ENCODE measurements around the gene KLHL11. TPM values are rescaled to one million over a fixed set of nuclear protein-coding genes. Genes with fewer than 3 reads are reported as not detected.

The KLHL11 gene
- total RNA-seq (10 to 100 TPM in 3 of 5 donors, 1 to 10 TPM in 2; 1.8 to 26.4 (median 11.2) TPM), polyA plus RNA-seq (under 1 TPM; 0.43 to 0.87 (median 0.61) TPM)
- long read RNA-seq, donor 1, partial matches to known transcripts = 0 of 3 reads
- long read RNA-seq, donor 1, other reads (novel, unspliced or antisense) = 0 of 3 reads
- long read RNA-seq, donor 2, partial matches to known transcripts = 0 of 1 reads
- long read RNA-seq, donor 2, other reads (novel, unspliced or antisense) = 0 of 1 reads
- long read RNA-seq, donor 3, partial matches to known transcripts = 0 of 1 reads
- long read RNA-seq, donor 3, other reads (novel, unspliced or antisense) = 0 of 1 reads
- long read RNA-seq, donor 4 = 0 reads
- long read RNA-seq, donor 5, partial matches to known transcripts = 0 of 3 reads
- long read RNA-seq, donor 5, other reads (novel, unspliced or antisense) = 0 of 3 reads
- long read RNA-seq, donor 6, partial matches to known transcripts = 0 of 3 reads
- long read RNA-seq, donor 6, other reads (novel, unspliced or antisense) = 0 of 3 reads
- long read RNA-seq, donor 7, partial matches to known transcripts = 0 of 2 reads
- long read RNA-seq, donor 7, other reads (novel, unspliced or antisense) = 0 of 2 reads
- long read RNA-seq, donor 8, partial matches to known transcripts = 0 of 1 reads
- long read RNA-seq, donor 8, other reads (novel, unspliced or antisense) = 0 of 1 reads
- long read RNA-seq, donor 9, partial matches to known transcripts = 0 of 2 reads
- long read RNA-seq, donor 9, other reads (novel, unspliced or antisense) = 0 of 2 reads
- long read RNA-seq, donor 10, partial matches to known transcripts = 0 of 1 reads
- long read RNA-seq, donor 10, other reads (novel, unspliced or antisense) = 0 of 1 reads

DNA sequence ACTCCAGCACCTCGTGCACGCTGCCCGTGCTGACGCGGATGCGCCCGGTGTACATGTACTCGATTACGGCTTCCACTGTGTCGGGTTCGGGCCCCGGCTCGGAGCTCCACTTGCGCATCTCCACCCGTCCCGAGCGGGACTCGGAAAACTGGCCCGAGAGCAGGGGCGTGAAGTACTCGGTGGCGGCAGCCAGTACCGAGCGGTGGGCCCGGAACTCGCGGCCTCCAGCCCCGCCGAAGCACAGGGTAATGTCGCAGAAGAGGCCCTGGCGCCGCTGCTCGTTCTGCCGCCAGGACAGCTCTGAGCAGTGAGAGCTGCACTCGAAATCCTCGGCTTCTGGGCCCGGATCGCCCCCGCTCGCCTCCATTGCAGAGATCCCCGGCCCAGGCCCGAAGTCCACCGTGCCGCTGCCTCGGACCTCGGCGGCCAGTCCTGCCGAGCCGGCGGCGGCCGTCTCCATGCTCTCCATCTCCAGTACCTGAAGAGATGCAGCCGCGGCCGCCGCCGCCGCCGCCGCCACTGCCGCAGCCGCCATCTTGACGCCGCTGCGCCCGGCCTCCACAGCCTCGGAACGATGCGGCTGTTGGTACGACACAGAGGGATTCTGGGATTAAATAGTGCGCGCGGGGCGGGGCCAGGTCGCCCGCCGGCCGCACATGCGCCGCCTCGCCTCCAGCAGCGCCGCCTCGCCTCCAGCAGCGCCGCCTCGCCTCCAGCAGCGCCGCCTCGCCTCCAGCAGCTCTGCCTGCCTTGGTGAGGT, at the start of gene KLHL11:
Gene KLHL11 (minus strand): TSS at position 588 of the 760 bp plus-strand sequence. CDS start 53 bp downstream, at position 535.
- peak within 1 kb of the TSS; percentile 77 to 96 (median 82) for H3K4me3 ChIP-seq
- WGBS, 5 donors = 0 to 1% (median 0%) methylated on average over 16 to 89 of the region's 90 CpGs
- H3K36me3 ChIP-seq = peaks cover 3 to 37% (median 34%) of the 10 kb centered on the region in 4 donors
- TF ChIP-seq POLR2A (IDR thresholded peaks at IDR 0.05) = no peak
- peak; percentile 90 to 98 (median 94) for TF ChIP-seq POLR2AphosphoS5 (IDR thresholded peaks at IDR 0.05)
- H3K27ac ChIP-seq = peak within 1 kb of the TSS; percentile 90 to 94 (median 92)
- intact Hi-C loops (cut with DNase I; ENCODE audit: low total_unique reads) = no loop called here
- peak; percentile 92 to 98 for DNase-seq
- peaks cover 17 to 50% (median 34%) of the 10 kb centered on the region in 4 donors for H3K4me1 ChIP-seq
- H3K9me3 ChIP-seq = no peaks in the 10 kb centered on the region
- H3K27me3 ChIP-seq = no peaks in the 10 kb centered on the region

- 41 to 69% (median 54%) methylated on average over 5 of the region's 5 CpGs for WGBS, 5 donors
- Histone ChIP-seq H3K9me3 (no peaks in the 10 kb centered on the region), H3K4me1 (peaks cover 42 to 61% (median 56%) of the 10 kb centered on the region in 4 donors), H3K27me3 (no peaks in the 10 kb centered on the region), H3K36me3 (peaks cover 34 to 40% (median 39%) of the 10 kb centered on the region in 4 donors), H3K4me3 (no peak overlapping the region), H3K27ac (no peak overlapping the region)
- no peak for DNase-seq
- TF ChIP-seq EP300 (IDR thresholded peaks at IDR 0.05) = no peak
- TF ChIP-seq POLR2AphosphoS5 (IDR thresholded peaks at IDR 0.05) = no peak
- TF ChIP-seq, protein P1, sequence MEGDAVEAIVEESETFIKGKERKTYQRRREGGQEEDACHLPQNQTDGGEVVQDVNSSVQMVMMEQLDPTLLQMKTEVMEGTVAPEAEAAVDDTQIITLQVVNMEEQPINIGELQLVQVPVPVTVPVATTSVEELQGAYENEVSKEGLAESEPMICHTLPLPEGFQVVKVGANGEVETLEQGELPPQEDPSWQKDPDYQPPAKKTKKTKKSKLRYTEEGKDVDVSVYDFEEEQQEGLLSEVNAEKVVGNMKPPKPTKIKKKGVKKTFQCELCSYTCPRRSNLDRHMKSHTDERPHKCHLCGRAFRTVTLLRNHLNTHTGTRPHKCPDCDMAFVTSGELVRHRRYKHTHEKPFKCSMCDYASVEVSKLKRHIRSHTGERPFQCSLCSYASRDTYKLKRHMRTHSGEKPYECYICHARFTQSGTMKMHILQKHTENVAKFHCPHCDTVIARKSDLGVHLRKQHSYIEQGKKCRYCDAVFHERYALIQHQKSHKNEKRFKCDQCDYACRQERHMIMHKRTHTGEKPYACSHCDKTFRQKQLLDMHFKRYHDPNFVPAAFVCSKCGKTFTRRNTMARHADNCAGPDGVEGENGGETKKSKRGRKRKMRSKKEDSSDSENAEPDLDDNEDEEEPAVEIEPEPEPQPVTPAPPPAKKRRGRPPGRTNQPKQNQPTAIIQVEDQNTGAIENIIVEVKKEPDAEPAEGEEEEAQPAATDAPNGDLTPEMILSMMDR (IDR thresholded peaks at IDR 0.05) = no peak
- TF ChIP-seq POLR2A (IDR thresholded peaks at IDR 0.05) = no peak
- intact Hi-C loops (cut with DNase I; ENCODE audit: low total_unique reads) = no loop called here
Measured at GRCh38 chr17:41915020-41915419, 49.8 kb upstream of the KLHL11 start.

- WGBS, 5 donors = 35 to 57% (median 49%) methylated on average over 6 of the region's 6 CpGs
- TF ChIP-seq, protein P1 (IDR thresholded peaks at IDR 0.05) = no peak
- TF ChIP-seq POLR2AphosphoS5 (IDR thresholded peaks at IDR 0.05) = no peak
- no peak for TF ChIP-seq EP300 (IDR thresholded peaks at IDR 0.05)
- no peak for TF ChIP-seq POLR2A (IDR thresholded peaks at IDR 0.05)
- peak in 1 of 2 donors; percentile 66 for DNase-seq
- intact Hi-C loops (cut with DNase I; ENCODE audit: low total_unique reads) = no loop called here
- Histone ChIP-seq H3K4me3 (peak overlapping the region in 1 of 4 donors; percentile 0), H3K27me3 (no peaks in the 10 kb centered on the region), H3K36me3 (peaks cover 41 to 47% (median 45%) of the 10 kb centered on the region in 4 donors), H3K9me3 (no peaks in the 10 kb centered on the region), H3K4me1 (peaks cover 37 to 55% (median 51%) of the 10 kb centered on the region in 4 donors), H3K27ac (no peak overlapping the region)
Measured at GRCh38 chr17:41914358-41914766, 49.1 kb upstream of the KLHL11 start.

GRCh38 chr17:41913798-41914197, 48.6 kb upstream of the KLHL11 start:
- no peak for DNase-seq
- H3K4me1 ChIP-seq = peaks cover 35 to 51% (median 49%) of the 10 kb centered on the region in 4 donors
- H3K27me3 ChIP-seq = no peaks in the 10 kb centered on the region
- WGBS, 5 donors = 56 to 85% (median 68%) methylated on average over 4 of the region's 4 CpGs
- TF ChIP-seq, protein P1 (IDR thresholded peaks at IDR 0.05) = no peak
- TF ChIP-seq POLR2AphosphoS5 (IDR thresholded peaks at IDR 0.05) (no peak), POLR2A (IDR thresholded peaks at IDR 0.05) (no peak), EP300 (IDR thresholded peaks at IDR 0.05) (no peak)
- H3K9me3 ChIP-seq = no peaks in the 10 kb centered on the region
- H3K36me3 ChIP-seq = peaks cover 47 to 52% (median 51%) of the 10 kb centered on the region in 4 donors
- peak overlapping the region in 1 of 4 donors; percentile 0 for H3K4me3 ChIP-seq
- intact Hi-C loops (cut with DNase I; ENCODE audit: low total_unique reads) = no loop called here
- no peak overlapping the region for H3K27ac ChIP-seq
